Neural cell (in vitro differentiated cells): ENCODE measurements around the gene TENM3. TPM values are rescaled to one million over a fixed set of nuclear protein-coding genes. Genes with fewer than 3 reads are reported as not detected.

ENCODE experiments used
- H2AFZ ChIP-seq: fragments of 200-600, 300-800 bp; sonication (generic), shearing (Covaris generic); 2 replicates; pipeline ENCODE4 v1.6.0; 2014; ENCODE audit warnings: low read depth, mild to moderate bottlenecking, antibody characterized with exemption, low read length, moderate library complexity
- H3F3A ChIP-seq: fragments of 200-600 bp; shearing (Covaris generic); 2 replicates; pipeline ENCODE4 v1.6.1; 2016; ENCODE audit warnings: mild to moderate bottlenecking, moderate library complexity, mixed read lengths, antibody characterized with exemption, low read length; ENCODE audit not compliant: insufficient read depth, poor library complexity, severe bottlenecking
- H3K27ac ChIP-seq: fragments of 200-600, 300-800 bp; sonication (generic), shearing (Covaris generic); 2 replicates; pipeline ENCODE4 v1.5.1; 2014; ENCODE audit warnings: mild to moderate bottlenecking, low read length, moderate library complexity
- H3K27me3 ChIP-seq: fragments of 300-800, 200-600 bp; sonication (generic), shearing (Covaris generic); 2 replicates; pipeline ENCODE4 v1.6.0; 2014; ENCODE audit warnings: mild to moderate bottlenecking, low read depth, low read length, moderate library complexity; ENCODE audit not compliant: insufficient read depth
- H3K36me3 ChIP-seq: fragments of 300-800, 200-600 bp; sonication (generic), shearing (Covaris generic); 2 replicates; pipeline ENCODE4 v1.5.1; 2014; ENCODE audit warnings: mild to moderate bottlenecking, antibody characterized with exemption, low read length, moderate library complexity; ENCODE audit not compliant: insufficient read depth
- H3K4me2 ChIP-seq: fragments of 300-800, 200-600 bp; sonication (generic), shearing (Covaris generic); 2 replicates; pipeline ENCODE4 v1.6.0; 2014; ENCODE audit warnings: mild to moderate bottlenecking, low read length
- H3K4me3 ChIP-seq: fragments of 300-800, 200-600 bp; sonication (generic), shearing (Covaris generic); 2 replicates; pipeline ENCODE4 v1.5.1; 2014; ENCODE audit warnings: mild to moderate bottlenecking, low read length, moderate library complexity
- H3K79me2 ChIP-seq: fragments of 200-600 bp; shearing (Covaris generic); replicated peaks from 2 replicates; pipeline ENCODE4 v1.6.0; 2014; ENCODE audit warnings: mild to moderate bottlenecking, low read length, moderate library complexity; ENCODE audit not compliant: insufficient read depth
- H3K9ac ChIP-seq: fragments of 300-800, 200-600 bp; sonication (generic), shearing (Covaris generic); 2 replicates; pipeline ENCODE4 v1.6.1; 2016; ENCODE audit warnings: mild to moderate bottlenecking, low read length, mixed read lengths
- H3K9me2 ChIP-seq: fragments of 200-600 bp; shearing (Covaris generic); 2 replicates; pipeline ENCODE4 v1.6.1; 2016; ENCODE audit warnings: mild to moderate bottlenecking, low read length, mixed read lengths; ENCODE audit not compliant: insufficient read depth
- H3K9me3 ChIP-seq: fragments of 200-600, 300-800 bp; sonication (generic), shearing (Covaris generic); 2 replicates; pipeline ENCODE4 v1.6.1; 2016; ENCODE audit warnings: mild to moderate bottlenecking, mixed run types, low read length, moderate library complexity, mixed read lengths
- H4K20me1 ChIP-seq: fragments of 200-600 bp; shearing (Covaris generic); 2 replicates; pipeline ENCODE4 v1.6.1; 2016; ENCODE audit warnings: mild to moderate bottlenecking, mixed run types; ENCODE audit not compliant: insufficient read depth
- CTCF ChIP-seq: fragments of 450-650 bp; IDR thresholded peaks from 2 replicates; pipeline ENCODE4 v1.5.1; 2014; ENCODE audit warnings: antibody characterized with exemption, mild to moderate bottlenecking, moderate library complexity; ENCODE audit not compliant: poor library complexity, severe bottlenecking
- EP300 ChIP-seq: fragments of 450-650 bp; conservative IDR thresholded peaks from 2 replicates; pipeline ENCODE4 v1.6.1; 2014; ENCODE audit warnings: antibody characterized with exemption, mild to moderate bottlenecking, moderate library complexity; ENCODE audit not compliant: poor library complexity, severe bottlenecking
- EZH2 ChIP-seq: fragments of 200-600, 300-800 bp; shearing (Covaris generic), sonication (generic); IDR thresholded peaks from 2 replicates; pipeline ENCODE4 v1.6.1; 2014; ENCODE audit warnings: antibody characterized with exemption, low read length, borderline replicate concordance, mild to moderate bottlenecking; ENCODE audit not compliant: insufficient read depth, poor library complexity, severe bottlenecking
- MXI1 ChIP-seq: fragments of 450-650 bp; conservative IDR thresholded peaks from 2 replicates; pipeline ENCODE4 v1.6.1; 2014; ENCODE audit warnings: antibody characterized with exemption, mild to moderate bottlenecking; ENCODE audit not compliant: poor library complexity, severe bottlenecking
- POLR2AphosphoS5 ChIP-seq: IDR thresholded peaks from 2 replicates; pipeline ENCODE4 v1.6.1; 2012
- RAD21 ChIP-seq: fragments of 450-650 bp; conservative IDR thresholded peaks from 2 replicates; pipeline ENCODE4 v1.6.1; 2014; ENCODE audit warnings: antibody characterized with exemption, mild to moderate bottlenecking, moderate library complexity
- SMC3 ChIP-seq: fragments of 450-650 bp; conservative IDR thresholded peaks from 2 replicates; pipeline ENCODE4 v1.6.1; 2014; ENCODE audit warnings: antibody characterized with exemption, mild to moderate bottlenecking, moderate library complexity; ENCODE audit not compliant: poor library complexity
- TAF1 ChIP-seq: IDR thresholded peaks from 2 replicates; pipeline ENCODE4 v1.6.1; 2012; ENCODE audit warnings: low read depth
- polyA plus RNA-seq: library from polyadenylated mRNA; depleted of rRNA; stranded (reverse); fragments of >200 nt; gene quantifications from 2 replicates; pipeline ENCODE4 v1.2.3, GENCODE V29; 2014
- TF ChIP-seq, protein P1 (sequence below): IDR thresholded peaks from 2 replicates; pipeline ENCODE4 v1.6.1; 2012; ENCODE audit warnings: borderline replicate concordance

TENM3 gene
- polyA plus RNA-seq, 1 donor from 2014 or later: 7.3 TPM

GRCh38 chr4:182306792-182307507 lies 63.7 kb downstream of the TENM3 start:
- H3K27ac ChIP-seq: no peak overlapping the region
- H3K79me2 ChIP-seq: no peaks in the 10 kb centered on the region
- no peak for TF ChIP-seq TAF1
- no peak for TF ChIP-seq POLR2AphosphoS5
- H2AFZ ChIP-seq: no peak overlapping the region
- H3K9ac ChIP-seq: no peak overlapping the region
- no peaks in the 10 kb centered on the region for H3K27me3 ChIP-seq
- no peaks in the 10 kb centered on the region for H3K9me3 ChIP-seq
- no peaks in the 10 kb centered on the region for H3K36me3 ChIP-seq
- H3K4me2 ChIP-seq: no peak overlapping the region
- no peak overlapping the region for H3K4me3 ChIP-seq
- no peaks in the 10 kb centered on the region for H3K9me2 ChIP-seq
- no peaks in the 10 kb centered on the region for H3F3A ChIP-seq
- no peaks in the 10 kb centered on the region for H4K20me1 ChIP-seq

DNA sequence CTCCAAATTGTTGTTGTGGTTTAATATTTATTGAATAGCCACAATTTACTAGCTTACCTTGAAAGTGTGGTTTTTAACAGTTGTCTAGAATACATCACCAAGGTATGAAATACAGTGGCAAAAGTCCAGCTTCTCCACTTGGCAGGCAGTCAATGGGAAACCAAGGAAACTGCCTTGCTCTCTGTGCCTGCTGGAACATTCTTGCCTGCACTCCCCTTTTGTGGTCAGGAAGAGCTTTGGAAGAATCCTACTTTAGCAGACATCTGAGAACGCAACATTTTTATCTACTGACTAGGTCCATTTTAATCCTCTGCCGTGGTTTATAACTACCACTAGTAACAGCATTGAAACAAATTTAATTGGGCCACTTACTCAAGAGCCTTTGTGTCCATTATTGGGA lies 64.5 kb downstream of the TENM3 start:
- no peaks in the 10 kb centered on the region for H3K27me3 ChIP-seq
- H3K4me3 ChIP-seq: no peak overlapping the region
- H3K9me3 ChIP-seq: no peaks in the 10 kb centered on the region
- H3K9ac ChIP-seq: no peak overlapping the region
- no peaks in the 10 kb centered on the region for H3K36me3 ChIP-seq
- H2AFZ ChIP-seq: no peak overlapping the region
- TF ChIP-seq EP300: no peak
- TF ChIP-seq RAD21: no peak
- TF ChIP-seq CTCF: no peak
- TF ChIP-seq POLR2AphosphoS5: no peak
- TF ChIP-seq, protein P1, sequence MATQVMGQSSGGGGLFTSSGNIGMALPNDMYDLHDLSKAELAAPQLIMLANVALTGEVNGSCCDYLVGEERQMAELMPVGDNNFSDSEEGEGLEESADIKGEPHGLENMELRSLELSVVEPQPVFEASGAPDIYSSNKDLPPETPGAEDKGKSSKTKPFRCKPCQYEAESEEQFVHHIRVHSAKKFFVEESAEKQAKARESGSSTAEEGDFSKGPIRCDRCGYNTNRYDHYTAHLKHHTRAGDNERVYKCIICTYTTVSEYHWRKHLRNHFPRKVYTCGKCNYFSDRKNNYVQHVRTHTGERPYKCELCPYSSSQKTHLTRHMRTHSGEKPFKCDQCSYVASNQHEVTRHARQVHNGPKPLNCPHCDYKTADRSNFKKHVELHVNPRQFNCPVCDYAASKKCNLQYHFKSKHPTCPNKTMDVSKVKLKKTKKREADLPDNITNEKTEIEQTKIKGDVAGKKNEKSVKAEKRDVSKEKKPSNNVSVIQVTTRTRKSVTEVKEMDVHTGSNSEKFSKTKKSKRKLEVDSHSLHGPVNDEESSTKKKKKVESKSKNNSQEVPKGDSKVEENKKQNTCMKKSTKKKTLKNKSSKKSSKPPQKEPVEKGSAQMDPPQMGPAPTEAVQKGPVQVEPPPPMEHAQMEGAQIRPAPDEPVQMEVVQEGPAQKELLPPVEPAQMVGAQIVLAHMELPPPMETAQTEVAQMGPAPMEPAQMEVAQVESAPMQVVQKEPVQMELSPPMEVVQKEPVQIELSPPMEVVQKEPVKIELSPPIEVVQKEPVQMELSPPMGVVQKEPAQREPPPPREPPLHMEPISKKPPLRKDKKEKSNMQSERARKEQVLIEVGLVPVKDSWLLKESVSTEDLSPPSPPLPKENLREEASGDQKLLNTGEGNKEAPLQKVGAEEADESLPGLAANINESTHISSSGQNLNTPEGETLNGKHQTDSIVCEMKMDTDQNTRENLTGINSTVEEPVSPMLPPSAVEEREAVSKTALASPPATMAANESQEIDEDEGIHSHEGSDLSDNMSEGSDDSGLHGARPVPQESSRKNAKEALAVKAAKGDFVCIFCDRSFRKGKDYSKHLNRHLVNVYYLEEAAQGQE: no peak
- no peak for TF ChIP-seq SMC3
- no peak for TF ChIP-seq EZH2
- no peak for TF ChIP-seq MXI1
- no peak for TF ChIP-seq TAF1
- no peak overlapping the region for H3K4me2 ChIP-seq
- no peaks in the 10 kb centered on the region for H3K9me2 ChIP-seq
- no peak overlapping the region for H3K27ac ChIP-seq
- no peaks in the 10 kb centered on the region for H4K20me1 ChIP-seq
- no peaks in the 10 kb centered on the region for H3F3A ChIP-seq
- no peaks in the 10 kb centered on the region for H3K79me2 ChIP-seq
